HL-60 (cell line): Measurements from ENCODE around the gene ERBB2.

Source experiments
- CTCF ChIP-seq: IDR thresholded peaks from one replicate; pipeline ENCODE4 v1.5.1; 2011; ENCODE audit warnings: low read length, control low read depth, inconsistent platforms; ENCODE audit not compliant: insufficient read depth
- GABPA ChIP-seq: IDR thresholded peaks from 2 replicates; pipeline ENCODE4 v1.6.1; 2012; ENCODE audit warnings: low read depth
- POLR2AphosphoS5 ChIP-seq: IDR thresholded peaks from 2 replicates; pipeline ENCODE4 v1.6.1; 2012; ENCODE audit warnings: low read depth
- REST ChIP-seq: IDR thresholded peaks from 2 replicates; pipeline ENCODE4 v1.6.1; 2012; ENCODE audit warnings: low read depth; ENCODE audit not compliant: insufficient replicate concordance
- SPI1 ChIP-seq: IDR thresholded peaks from 2 replicates; pipeline ENCODE4 v1.6.1; 2012; ENCODE audit warnings: low read depth, mild to moderate bottlenecking, borderline replicate concordance

- TF ChIP-seq CTCF (no peak), POLR2AphosphoS5 (no peak), GABPA (no peak), REST (no peak), SPI1 (no peak)
Measured at GRCh38 chr17:39769974-39770587, 70.2 kb downstream of the ERBB2 start.
